H1 (cell line): Measurements from ENCODE around the gene METTL21A. TPM values are rescaled to one million over a fixed set of nuclear protein-coding genes. Genes with fewer than 3 reads are reported as not detected.

Source experiments
- BRCA1 ChIP-seq: IDR thresholded peaks from 2 replicates; pipeline ENCODE4 v1.6.1; 2012; ENCODE audit warnings: low read depth, low read length, improper control_type of control experiment
- MAFK ChIP-seq: IDR thresholded peaks from 2 replicates; pipeline ENCODE4 v1.6.1; 2012; ENCODE audit warnings: low read depth, mild to moderate bottlenecking, improper control_type of control experiment, low read length
- TAF7 ChIP-seq: optimal IDR thresholded peaks from 2 replicates; pipeline ENCODE3; 2011; ENCODE audit warnings: low read depth, mild to moderate bottlenecking, inconsistent platforms, low read length, moderate library complexity, borderline replicate concordance
- polyA plus RNA-seq, 7 experiments: library from polyadenylated mRNA; depleted of rRNA in 3 of 7; stranded (reverse) in 5 of 7; unstranded in 2 of 7; fragments of >200 nt in 5 of 7; fragments of 200-250 nt in 2 of 7; gene quantifications; 1 replicate in 5 of 7; 2 replicates in 1 of 7; 4 replicates in 1 of 7; pipeline versions ENCODE4 v1.2.1 to v1.2.3, GENCODE V29; 2011 to 2013; ENCODE audit warnings: missing spikeins in 2 of 7, mixed read lengths in 2 of 7
- total RNA-seq: library from RNA; stranded (reverse); fragmentation: NEBNext Ultra II Directional; extraction: Animal tissue kit (Norgen Biotek cat#: 25700); gene quantifications from 2 replicates; pipeline ENCODE4 v1.2.1, GENCODE V29; 2021
- TF ChIP-seq, protein P1 (sequence below): IDR thresholded peaks from 2 replicates; pipeline ENCODE4 v1.6.1; 2011; ENCODE audit warnings: low read length, improper control_type of control experiment

METTL21A gene
- total and polyA plus RNA-seq, 2 of the 8 experiments (the other 6 are each of a cell fraction or from before 2014, with no cell fraction given) = 36.2 to 55.0 TPM

DNA sequence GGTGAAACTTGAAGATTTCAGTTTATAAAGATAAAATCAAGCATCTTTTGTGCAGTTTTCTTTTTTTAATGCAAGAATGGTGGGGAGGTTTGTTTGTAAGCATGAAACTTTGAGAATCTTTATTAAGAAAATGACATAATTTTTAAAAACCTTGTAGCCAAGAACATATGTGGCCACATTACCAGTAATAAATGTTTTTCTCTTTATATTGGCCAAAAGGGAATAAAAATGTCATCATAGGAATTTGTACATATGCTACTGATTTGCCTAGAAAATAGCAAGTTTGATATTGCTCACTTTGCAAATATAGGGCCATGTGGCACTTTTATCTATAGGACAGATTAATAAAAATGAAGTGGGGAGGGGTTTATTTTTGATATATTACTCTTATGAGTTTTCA, 25.6 kb downstream of the METTL21A start (continued):
- no peak for TF ChIP-seq MAFK
- no peak for TF ChIP-seq BRCA1
- TF ChIP-seq, protein P1, sequence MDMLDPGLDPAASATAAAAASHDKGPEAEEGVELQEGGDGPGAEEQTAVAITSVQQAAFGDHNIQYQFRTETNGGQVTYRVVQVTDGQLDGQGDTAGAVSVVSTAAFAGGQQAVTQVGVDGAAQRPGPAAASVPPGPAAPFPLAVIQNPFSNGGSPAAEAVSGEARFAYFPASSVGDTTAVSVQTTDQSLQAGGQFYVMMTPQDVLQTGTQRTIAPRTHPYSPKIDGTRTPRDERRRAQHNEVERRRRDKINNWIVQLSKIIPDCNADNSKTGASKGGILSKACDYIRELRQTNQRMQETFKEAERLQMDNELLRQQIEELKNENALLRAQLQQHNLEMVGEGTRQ = no peak
- TF ChIP-seq TAF7 = no peak
